ENCODE measurements around the gene TUFT1.

The TUFT1 gene

DNA sequence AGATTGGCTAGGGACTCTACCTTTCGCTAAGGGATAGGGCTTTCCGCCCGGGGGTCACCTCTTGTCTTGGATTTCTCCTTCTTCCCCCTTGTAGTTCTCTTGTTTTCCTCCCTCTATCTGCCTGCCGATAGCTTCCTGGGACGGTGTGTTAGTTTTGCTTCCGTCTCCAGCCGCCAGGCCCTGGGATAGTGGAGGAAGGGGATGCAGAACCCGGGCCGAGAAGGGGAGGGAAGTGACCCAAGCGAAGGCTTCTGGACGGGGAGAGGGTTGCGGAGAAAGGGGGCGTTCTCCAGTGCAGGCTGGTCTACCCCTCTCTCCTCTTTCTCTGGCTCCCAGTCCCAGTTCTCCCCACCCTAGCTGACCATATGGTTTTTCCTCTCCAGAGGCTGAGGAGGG is 871 bp downstream of the TUFT1 start:
- DNase-seq = no peak

DNA sequence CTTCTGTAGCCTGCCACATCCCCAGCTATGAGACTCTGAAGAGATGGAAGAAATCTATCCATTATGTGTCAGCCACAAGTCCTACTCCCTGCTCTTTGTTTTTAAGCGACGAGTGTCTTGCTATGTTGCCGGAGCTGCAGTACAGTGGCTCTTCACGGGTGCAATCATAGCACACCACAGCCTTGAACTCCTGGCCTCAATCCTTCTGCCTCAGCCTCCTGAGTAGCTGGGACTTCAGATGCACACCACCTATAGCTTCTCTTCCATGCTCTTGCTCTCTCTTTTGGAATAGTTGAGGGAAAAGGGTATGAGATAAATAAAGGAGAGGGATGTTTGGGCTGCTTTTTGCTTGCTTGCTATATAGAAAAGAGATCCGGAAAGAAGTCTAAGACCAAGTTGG is 1.6 kb downstream of the TUFT1 start:
- DNase-seq = no peak

DNA sequence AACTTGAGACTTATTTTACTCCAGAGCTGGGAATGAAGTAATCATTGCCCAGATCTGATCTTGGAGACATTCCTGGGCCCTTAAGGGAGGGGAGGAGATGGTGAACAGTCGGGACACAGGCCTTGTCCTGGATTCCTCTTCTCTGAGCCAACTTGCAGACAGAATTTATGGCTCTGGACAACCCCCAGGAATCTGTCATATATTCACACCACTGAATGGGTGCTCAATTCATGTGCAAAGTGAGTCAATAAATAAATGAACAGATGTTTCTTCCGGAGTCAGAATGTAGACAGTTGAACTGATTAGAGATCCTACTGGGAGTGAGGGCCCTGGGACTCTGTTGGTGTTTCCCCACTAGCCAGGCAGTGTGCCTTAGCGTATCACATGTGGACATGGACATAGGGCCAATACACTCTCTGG is 2.6 kb downstream of the TUFT1 start:
- DNase-seq = no peak

DNA sequence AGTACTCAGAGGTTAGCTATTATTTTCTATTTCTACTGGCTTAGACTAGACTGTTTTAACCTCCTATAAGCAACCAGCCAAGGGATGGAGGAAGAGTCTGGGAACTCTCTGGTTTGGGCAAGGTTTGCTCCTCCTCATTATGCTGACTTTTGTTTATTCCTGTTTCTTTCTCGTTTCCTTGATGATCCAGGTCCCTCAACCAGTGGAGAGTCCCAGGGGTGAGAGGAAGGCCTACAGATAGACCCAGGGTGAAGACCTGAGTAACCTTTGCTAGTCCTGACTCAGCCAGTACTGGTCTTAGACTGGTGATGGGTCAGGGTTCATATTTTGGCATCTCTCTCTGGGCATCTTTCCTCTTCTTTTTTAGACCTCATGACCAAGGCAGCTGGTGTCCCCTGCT is 5.4 kb downstream of the TUFT1 start:
- DNase-seq = no peak

DNA sequence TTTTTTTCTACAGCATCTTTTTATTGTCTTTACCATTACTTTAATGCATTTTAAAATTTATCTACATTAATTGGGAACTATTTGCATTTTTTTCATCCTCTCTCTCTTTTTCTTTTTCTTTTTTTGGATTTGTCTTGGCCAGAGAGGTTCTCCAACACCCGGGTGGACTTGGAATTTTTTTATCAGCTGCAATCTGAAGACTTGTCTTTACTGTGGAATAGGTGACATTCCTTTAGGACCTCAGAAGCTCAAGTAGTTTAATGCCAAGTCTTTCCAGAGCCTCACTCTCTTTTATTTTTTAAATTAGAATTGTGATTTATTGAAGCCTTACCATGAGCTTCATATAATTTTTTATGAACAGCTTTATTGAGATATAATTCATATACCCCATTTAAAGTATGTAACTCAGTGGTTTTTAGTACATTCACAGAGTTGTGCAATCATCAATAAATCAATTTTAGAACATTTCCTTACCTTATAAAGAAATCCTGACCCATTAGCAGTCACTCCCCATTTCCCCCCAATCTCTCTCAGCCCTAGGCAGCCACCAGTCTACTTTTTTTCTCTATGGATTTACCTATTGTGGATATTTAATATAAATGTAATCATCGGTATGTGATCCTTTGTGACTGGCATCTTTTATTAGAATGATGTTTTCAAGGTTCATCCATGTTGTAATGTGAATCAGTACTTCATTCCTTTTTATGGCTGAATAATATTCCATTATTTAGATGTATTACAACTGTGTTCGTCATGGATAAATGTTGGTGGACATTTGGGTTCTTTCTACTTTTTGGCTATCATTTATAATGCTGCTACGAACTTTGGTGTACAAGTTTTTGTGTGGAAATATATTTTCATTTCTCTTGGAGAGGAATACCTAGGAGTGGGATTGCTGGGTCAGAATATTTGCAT is 6.2 kb downstream of the TUFT1 start:
- no peak for DNase-seq

DNA sequence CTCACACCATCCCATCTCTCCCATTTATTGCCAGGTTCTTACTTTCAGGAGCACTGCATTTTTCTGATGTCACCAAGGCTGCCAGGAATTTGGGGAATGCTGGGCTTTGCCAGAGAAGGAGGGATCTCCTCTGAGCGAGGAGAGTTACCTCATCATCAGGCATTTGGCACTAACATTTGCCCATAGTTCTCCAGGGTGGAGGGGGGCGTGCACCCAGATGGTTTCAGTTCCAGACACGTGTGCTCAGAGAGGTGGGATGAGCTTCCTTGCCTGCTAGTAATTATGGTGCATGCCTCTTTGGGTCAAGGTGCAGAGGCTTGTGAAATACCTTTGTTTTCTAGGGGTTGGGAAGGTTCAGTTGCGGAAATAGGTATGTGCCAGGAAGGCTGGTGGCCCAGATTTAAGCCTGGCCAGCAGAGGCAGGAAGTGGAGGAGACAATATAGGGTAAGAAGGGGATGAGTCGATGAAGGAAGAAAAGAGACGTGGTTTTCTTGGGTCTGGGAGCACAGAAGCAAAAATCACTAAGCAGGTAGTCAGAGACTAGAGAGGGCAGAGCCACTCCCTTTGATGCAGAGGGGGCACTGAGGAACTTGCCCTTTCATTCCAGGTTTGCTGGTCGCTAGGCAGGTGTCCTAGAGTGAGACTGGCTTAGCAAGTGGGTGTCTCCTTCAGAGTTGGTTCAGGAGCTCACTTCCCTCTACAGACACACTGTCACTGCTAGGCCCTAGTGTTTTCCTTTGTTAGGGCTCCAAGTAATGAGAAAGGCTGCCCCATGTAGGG is 7.2 kb downstream of the TUFT1 start:
- DNase-seq = no peak

DNA sequence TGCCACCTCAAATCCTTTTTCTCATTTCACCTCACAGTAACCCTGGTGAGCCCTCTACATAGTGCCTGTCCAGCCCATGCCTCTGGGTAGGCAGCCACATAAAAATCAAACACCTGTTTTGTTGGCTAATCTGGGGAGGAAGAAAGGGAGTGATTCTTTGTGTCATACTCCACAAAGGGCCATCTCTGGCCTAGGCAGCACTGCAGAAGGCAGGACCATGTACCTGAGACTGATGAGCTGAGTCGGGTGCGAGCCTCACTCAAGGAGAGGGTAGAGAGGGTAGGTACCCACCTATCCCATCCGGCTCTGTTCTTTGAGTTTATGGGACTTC is 7.8 kb downstream of the TUFT1 start:
- DNase-seq = no peak

DNA sequence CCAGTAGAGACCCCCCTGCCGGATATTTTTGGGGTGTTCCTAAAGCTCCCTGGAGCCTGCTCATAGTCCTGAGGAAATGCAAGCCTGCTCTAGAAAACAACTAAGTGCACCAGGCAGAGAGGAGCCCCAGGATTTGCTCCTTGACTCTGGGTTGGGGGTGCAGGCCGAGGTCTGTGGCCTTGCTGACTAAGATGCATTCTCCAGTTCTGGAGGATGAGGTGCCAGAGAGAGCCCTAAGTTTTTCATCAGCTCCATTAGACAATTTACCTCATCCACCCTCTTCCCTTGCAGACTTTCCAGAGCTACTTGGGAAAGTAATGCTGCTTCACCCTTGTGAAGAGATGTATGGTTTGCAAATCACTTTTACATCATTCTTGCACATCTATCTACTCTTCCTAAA is 9.1 kb downstream of the TUFT1 start:
- DNase-seq = no peak

DNA sequence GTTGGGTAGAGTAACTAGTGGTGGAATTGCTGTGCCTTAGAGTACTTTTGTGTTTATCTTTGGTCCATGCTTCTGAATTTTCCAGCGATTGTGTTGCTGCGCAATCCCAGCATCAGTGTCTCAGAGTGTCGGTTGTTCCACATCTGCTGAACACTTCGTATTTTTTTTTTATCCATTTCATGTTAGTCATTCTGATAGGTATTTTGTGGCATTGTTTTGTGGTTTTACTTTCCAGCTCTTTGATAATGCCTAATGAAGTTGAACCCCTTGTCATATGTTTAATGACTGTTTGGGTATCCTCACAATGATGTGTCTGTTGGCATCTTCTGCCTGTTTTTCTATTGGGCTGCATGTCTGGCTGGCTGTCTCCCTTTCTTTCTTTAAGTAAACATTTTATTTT is 13.6 kb downstream of the TUFT1 start:
- no peak for DNase-seq

DNA sequence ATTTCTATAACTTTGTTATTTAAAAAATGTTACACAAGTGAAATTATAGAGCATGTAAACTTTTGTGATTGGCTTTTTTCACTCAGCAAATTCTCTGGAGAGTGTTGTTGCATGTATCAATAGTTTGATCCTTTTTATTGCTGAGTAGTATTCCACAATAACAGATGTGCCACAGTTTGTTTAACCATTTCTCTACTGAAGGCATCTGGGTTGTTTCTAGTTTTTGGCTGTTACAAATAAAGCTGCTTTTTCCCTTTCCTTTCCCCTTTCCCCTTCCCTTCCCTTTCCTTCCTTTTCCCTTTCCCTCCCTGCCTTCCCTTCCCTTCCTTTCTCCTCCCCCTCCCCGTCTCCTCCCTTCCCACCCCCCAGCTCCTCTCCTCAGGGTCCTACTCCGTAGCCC is 15.9 kb downstream of the TUFT1 start:
- no peak for DNase-seq

DNA sequence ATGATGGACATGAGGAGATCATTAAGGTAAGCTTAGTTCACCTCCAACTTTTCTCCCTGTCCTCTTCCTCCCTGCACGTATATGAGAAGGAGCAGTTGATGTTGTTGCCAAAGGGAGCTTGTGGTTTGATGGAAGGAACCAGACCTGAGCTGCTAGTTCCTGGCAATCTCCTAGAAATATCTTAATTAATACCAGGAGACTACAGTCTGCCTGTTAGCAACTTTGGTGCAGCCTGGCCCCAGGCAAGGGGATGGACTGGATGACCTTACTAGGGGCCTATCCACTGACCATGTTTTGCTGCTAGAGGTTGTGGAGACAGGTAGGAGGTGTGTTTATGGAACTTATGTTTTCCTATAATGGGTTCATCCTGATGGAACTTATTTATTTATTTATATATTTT is 22.6 kb downstream of the TUFT1 start:
- DNase-seq = no peak

DNA sequence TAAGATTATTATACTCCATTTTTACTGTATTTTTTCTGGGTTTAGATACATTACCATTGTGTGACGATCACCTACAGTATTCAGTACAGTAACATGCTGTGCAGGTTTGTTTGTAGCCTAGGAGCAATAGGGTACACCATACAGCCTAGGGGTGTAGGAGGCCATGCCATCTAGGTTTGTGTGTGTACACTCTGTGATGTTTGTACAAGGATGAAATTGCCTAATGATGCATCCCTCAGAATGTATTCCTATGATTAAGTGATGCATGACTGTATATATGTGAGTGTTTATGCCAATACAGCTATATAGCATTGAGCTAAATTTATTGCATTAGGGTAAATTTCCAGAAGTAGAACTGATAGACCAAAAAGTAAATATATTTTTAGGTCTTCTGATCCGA is 23.3 kb downstream of the TUFT1 start:
- no peak for DNase-seq

DNA sequence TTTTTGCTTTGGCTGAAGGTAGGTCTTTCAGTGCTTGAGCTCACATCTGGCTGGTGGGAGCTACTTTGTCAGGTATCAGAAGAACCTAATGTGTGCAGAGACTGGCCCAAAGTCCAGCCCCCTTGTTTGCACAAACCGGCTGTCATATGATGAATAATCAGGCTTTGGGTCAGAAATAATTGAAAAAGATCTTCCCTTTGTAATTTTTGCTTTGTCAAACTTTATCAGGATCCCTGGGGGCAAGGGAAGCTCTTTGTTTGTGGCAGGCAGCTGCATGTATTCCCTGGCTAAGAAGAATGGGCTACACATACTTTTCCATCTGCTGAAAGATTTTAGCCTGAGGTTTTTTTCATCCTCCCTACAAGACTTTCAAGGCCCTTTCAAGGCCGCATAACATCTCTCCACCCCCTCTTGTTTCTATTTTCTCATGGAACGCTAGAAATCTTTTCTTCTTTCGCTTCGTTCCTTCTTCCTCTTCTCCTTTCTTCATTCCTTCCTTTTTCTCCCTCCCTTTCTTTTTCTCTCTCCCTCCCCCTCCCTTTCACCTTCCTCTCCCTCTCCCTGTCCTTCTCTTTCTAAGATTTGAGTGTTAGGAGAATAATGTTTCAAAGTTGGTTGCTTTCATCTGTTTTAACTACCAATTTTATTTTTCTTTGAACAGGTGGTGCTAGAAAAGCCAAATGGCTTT is 25.5 kb downstream of the TUFT1 start:
- no peak for DNase-seq

DNA sequence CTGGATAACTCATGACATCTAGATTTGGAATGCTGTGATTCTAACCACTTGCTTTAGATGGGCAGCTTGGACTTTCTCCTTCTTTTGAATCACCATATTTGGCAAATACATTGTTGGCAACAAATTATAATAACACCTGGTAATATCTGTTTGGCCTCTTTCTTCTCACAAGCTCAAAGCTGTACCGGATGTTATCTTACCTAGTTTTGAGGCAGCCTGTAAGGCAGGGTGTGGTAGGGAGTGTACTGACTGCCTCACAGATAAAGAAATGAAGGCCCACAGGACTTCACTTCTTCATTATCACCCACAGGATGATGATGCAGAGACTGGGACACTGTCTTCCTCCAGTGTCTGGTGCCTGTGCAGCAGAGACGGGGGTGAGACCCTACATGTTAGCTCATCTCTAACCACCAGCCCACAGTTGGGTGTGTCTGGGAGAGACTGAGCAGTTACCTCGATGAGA is 28.5 kb downstream of the TUFT1 start:
- DNase-seq = no peak

DNA sequence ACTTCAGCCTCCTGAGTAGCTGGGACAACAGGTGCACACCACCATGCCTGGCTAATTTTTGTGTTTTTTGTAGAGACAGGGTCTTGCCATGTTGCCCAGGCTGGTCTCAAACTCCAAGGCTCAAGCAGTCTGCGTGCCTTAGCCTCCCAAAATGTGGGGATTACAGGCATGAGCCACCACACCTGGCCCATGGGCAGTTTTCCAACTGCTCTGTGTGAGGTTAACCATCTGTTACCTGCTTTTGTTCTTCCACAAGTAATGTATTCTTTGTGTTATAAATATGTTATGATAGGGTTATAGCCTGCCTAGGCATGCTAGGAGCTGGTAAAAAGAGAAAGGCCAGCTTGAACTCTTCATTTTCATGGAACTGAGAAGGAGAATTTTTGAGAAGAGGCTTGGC is 30.7 kb downstream of the TUFT1 start:
- DNase-seq = no peak

DNA sequence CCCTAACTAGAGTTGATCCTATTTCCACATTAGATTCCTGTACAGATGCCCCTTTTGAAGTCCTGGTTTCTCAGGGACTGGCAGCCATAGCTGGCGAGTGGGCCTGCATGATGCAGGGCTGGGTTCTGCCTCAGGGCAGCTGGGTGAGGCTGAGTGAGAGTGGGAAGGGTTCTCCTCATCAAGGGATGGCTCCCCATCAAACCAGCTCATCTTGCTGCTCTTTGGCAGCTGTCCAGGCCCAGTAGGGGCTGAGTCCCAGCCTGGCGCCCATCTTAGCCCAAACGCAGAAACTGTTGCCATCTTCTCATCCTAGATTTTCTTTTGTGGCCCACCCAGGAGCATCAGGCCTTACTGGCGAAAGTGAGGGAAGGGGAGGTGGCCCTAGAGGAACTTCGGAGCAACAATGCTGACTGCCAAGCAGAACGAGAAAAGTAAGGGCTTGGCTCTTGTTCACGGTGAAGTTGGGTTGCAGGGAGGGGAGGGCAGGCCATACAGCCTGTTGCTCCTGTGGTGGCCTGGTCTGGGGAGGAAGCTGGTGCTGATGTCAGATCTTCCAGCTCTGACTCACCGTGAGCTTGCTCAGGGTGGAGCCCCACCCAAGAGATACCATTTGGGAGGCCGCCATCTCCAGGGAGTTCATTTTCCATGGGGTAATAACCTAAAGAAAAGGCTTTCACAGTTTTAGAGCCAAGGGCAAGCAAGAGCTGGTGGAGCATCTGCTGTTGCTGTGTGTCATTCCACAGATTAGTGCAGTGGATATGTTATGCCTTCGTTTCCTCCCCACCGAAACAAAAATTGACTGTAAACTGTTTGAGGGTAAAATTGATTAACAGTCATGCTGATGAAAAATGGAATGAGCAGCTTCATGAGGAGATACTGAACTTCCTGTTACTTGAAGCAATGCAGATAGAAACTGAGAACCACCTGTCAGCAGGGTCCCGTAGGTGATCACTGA is 34.7 kb downstream of the TUFT1 start:
- DNase-seq = no peak

DNA sequence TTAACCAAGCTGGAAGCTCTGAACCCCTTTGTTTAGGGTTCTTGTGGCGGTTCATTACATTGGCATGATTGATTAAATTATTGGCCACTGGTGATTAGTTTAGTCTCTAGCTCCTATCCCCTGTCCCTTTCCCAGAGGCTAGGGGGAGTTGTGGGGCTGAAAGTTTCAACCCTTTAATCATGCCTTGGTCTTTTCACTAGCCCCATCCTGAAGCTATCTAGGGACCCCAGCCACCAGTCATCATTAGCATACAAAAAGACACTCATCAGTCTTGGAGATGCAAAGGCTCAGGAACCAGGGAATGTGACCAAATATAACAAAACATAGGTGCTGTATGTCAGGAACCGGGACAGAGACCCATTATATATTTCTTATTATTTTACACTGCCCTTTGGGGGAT is 37.1 kb downstream of the TUFT1 start:
- no peak for DNase-seq

DNA sequence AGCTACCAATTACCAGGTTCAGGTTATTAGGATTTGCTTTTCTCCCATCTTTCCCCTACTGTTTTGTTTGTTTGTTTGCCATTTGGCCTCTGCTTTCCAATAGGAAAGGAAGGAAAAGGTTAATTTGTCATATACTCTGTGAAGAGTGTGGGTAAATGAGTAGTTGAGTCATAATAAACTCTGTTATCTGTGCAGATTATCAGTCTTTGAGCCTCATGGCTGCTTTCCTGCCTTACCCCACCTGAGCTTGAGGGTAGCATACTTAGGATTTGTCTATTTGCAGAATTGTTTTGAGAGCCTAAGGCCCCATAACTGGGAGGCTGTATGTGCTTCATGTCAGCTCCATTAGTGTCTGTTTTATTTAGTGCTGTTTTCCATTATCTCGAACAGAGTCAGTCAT is 38.8 kb downstream of the TUFT1 start:
- DNase-seq = no peak

DNA sequence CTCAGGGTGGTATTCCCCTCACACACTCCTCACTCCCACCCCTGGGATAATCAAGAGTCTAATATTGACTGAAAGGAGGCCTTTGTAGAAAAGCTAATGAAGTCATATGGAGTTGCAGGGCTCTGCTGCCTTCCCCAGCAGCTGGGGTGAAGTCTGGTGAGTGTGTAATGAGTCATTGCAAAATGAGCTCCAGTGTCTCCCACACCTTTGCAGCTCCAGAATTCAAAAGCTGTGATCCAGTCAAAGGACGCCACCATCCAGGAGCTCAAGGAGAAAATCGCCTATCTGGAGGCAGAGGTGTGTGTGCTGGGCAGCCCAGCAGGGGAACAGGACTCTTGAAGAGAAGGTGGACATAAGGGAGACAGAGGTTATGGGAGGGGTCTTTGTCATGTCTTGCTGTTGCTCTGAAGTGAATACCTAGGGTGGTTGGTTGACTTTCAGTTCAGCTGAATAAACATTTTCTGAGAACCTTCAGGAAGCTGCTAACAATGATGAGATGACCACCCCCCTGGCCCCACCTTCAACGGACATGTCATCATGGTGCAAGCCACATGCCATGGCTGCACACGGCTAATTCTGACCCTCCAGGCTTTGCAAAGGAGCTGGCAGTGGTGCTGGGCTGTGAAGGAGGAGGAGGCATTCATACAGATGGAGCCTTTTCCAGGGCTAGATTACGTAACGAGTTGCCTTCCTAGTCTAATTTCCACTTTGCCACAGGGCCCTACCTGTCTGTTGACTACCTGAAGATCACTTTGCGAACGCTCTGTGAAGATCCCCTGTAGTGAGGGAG is 39.5 kb downstream of the TUFT1 start:
- no peak for DNase-seq

DNA sequence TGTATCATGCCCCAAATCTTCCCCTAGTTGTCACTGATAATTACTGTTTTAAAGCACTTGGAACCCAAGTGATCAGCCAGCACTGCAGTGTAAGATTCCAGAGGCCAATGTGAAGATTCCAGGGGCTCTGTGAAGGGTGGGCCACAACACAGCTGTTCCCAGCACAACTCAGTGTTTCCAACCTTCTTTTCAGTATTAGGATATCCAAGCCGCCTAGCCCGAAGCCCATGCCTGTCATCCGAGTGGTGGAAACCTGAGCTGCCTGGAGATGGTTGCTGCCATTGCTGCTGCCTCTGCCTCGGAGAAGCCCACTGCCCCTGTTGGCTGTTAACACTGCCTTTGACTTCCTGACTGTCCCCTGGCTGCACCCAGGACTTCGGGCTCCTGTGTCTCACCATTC is 41.3 kb downstream of the TUFT1 start:
- no peak for DNase-seq

DNA sequence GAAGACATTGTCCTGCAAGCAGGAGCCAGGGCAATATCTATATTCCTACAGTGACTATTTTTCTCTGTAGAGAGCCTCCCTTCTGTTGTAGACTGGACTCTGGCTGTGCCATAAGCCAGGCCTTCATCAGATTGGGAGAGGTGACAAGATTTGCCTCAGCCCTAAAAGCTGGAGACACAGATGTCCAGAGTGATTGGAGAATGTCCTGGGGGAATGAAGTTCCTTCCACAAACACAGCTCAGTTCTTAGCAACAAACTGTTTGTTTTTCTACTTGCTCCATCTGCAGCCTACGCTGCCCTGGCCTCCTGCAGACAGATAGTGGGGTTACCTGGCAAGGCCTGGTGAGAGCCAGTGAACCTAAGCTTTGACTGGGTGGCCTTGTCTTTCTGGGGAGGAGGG is 41.8 kb downstream of the TUFT1 start:
- DNase-seq = no peak

DNA sequence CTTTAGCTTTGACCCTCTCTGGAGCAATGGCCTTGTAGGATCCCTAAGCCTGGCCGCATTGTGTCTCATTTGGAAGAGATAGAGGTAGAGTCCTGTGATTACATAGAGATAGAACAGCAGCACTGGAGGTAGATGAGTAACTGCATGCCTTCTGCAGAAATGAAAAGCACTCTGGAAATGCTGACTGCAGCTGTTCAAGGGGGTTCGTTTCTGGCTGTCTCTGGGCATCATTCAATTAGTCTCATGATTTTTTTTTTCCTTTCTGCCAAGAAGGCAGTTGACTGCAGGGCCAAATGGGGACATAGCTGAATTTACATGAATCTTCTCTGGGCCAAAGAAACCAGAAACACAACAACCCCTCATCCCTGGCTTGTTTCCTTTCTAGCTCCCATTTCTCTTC is 43.7 kb downstream of the TUFT1 start:
- DNase-seq = no peak
